Breast epithelium (tissue), 3 donors: ENCODE results near the gene MDC1.

ENCODE experiments used
- POLR2AphosphoS5 ChIP-seq, 3 donors: sonication (generic); formaldehyde crosslinking; IDR thresholded peaks; one replicate each; pipeline ENCODE4 v1.6.1; 2017; ENCODE audit warnings: antibody characterized with exemption in 3 of 3
- TF ChIP-seq, protein P1 (sequence below), 3 donors: fragments of 450-650 bp; IDR thresholded peaks; one replicate each; pipeline ENCODE4 v1.5.1; 2016 to 2017; ENCODE audit warnings: antibody characterized with exemption in 3 of 3, mild to moderate bottlenecking in 3 of 3, moderate library complexity in 3 of 3

DNA sequence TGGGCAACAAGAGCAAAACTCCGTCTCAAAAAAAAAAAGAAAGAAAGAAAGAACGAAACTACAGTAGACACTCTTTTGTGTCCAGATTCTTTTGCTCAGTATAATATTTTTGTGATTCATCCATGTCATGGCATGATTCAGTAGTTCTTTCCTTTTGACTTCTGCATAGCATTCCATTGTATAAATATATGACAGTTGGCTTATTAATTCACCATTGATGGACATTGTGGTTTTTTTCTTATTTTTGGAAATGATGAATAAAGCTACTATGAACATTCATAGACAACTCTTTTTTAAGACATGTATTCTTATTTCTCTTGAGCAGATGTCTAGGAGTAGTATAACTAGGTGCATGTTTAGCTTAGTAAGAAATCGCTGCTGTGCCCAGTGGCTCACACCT is 37.5 kb upstream of the MDC1 start:
- TF ChIP-seq, protein P1, sequence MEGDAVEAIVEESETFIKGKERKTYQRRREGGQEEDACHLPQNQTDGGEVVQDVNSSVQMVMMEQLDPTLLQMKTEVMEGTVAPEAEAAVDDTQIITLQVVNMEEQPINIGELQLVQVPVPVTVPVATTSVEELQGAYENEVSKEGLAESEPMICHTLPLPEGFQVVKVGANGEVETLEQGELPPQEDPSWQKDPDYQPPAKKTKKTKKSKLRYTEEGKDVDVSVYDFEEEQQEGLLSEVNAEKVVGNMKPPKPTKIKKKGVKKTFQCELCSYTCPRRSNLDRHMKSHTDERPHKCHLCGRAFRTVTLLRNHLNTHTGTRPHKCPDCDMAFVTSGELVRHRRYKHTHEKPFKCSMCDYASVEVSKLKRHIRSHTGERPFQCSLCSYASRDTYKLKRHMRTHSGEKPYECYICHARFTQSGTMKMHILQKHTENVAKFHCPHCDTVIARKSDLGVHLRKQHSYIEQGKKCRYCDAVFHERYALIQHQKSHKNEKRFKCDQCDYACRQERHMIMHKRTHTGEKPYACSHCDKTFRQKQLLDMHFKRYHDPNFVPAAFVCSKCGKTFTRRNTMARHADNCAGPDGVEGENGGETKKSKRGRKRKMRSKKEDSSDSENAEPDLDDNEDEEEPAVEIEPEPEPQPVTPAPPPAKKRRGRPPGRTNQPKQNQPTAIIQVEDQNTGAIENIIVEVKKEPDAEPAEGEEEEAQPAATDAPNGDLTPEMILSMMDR (IDR thresholded peaks at IDR 0.05) = no peak
- no peak for TF ChIP-seq POLR2AphosphoS5 (IDR thresholded peaks at IDR 0.05)
